DMS153 (cell line): ENCODE data around the gene GMDS.

Experiments used
- DNase-seq: peaks from one replicate; lab custom pipeline; 2025; lab: John Stamatoyannopoulos, UW

GMDS gene

GRCh38 chr6:1625794-1626435 is 619.5 kb downstream of the GMDS start:
- no peak for DNase-seq

- no peak for DNase-seq
Measured at GRCh38 chr6:1624851-1625781, 620.3 kb downstream of the GMDS start.

GRCh38 chr6:1624058-1624850 is 621.2 kb downstream of the GMDS start:
- no peak for DNase-seq

GRCh38 chr6:1623769-1624057 is 621.7 kb downstream of the GMDS start:
- no peak for DNase-seq

- DNase-seq = no peak
Measured at GRCh38 chr6:1622851-1623768, 622.3 kb downstream of the GMDS start.

GRCh38 chr6:1622220-1622850 is 623.1 kb downstream of the GMDS start:
- DNase-seq = no peak

- DNase-seq = no peak
Measured at GRCh38 chr6:1621070-1621701, 624.2 kb downstream of the GMDS start.

GRCh38 chr6:1620504-1621069 is 624.8 kb downstream of the GMDS start:
- no peak for DNase-seq

GRCh38 chr6:1619673-1620503 is 625.5 kb downstream of the GMDS start:
- DNase-seq = no peak

- no peak for DNase-seq
Measured at GRCh38 chr6:1619098-1619672, 626.2 kb downstream of the GMDS start.

- no peak for DNase-seq
Measured at GRCh38 chr6:1618311-1619097, 626.9 kb downstream of the GMDS start.

- DNase-seq = no peak
Measured at GRCh38 chr6:1617466-1618310, 627.7 kb downstream of the GMDS start.

GRCh38 chr6:1616701-1617463 is 628.5 kb downstream of the GMDS start:
- DNase-seq = no peak

GRCh38 chr6:1615853-1616420 is 629.5 kb downstream of the GMDS start:
- DNase-seq = no peak

- no peak for DNase-seq
Measured at GRCh38 chr6:1615151-1615852, 630.1 kb downstream of the GMDS start.
